ENCODE results near the gene PIGL.
"Not testable (repeated sequence)": the region's sequence is repeated elsewhere in the genome, so short reads cannot be mapped to it uniquely, and the experiment has no call there.

PIGL gene

DNA sequence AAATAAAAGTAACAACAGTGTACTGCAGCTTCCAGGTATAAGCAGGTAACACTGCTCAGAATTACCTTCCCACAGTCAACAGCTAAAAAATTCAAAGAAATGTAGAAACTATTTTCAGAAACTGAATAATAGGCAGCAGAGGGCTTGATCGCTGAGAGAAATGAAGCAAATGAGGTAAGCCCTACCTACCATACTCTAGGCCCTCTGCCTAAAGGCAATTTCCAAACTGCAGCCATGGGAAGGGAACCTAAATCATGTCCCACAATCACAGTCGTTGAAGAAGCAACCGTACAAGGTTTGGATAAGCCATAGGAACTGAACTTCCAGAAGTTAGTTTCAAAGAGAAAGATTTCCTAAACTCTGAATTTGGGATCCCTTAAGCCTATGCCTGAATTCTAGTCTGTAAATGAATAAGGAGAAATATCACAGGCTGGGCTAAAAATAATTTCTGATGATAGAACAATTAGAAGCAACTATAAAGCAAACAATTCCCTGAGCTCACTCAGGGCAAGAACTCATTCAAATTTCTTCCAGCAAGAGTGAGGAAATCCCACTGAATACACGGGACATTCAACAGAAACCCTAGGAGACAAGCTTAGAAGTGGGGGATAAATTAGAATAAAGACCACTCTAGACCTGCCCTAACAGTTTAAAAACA is 26.2 kb upstream of the PIGL start:
- no peak overlapping the region for H3K4me3 ChIP-seq (ENCODE audit: low read depth in 1 of 2, low read length in 2 of 2)
- 0 out of 2 replicates have a peak, but pooled peaks cover 9% of the 10 kb centered on the region for H4K20me1 ChIP-seq (ENCODE audit: insufficient read depth, low read length)
- H3K4me2 ChIP-seq (ENCODE audit: insufficient read depth, low read length), result no peak overlapping the region
- TF ChIP-seq, protein P1, sequence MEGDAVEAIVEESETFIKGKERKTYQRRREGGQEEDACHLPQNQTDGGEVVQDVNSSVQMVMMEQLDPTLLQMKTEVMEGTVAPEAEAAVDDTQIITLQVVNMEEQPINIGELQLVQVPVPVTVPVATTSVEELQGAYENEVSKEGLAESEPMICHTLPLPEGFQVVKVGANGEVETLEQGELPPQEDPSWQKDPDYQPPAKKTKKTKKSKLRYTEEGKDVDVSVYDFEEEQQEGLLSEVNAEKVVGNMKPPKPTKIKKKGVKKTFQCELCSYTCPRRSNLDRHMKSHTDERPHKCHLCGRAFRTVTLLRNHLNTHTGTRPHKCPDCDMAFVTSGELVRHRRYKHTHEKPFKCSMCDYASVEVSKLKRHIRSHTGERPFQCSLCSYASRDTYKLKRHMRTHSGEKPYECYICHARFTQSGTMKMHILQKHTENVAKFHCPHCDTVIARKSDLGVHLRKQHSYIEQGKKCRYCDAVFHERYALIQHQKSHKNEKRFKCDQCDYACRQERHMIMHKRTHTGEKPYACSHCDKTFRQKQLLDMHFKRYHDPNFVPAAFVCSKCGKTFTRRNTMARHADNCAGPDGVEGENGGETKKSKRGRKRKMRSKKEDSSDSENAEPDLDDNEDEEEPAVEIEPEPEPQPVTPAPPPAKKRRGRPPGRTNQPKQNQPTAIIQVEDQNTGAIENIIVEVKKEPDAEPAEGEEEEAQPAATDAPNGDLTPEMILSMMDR (IDR thresholded peaks at IDR 0.05; ENCODE audit: borderline replicate concordance, extremely low read depth, low read length, poor library complexity, severe bottlenecking), result no peak
- TF ChIP-seq EZH2 (IDR thresholded peaks at IDR 0.05; ENCODE audit: borderline replicate concordance, low read depth, low read length, severe bottlenecking), result no peak
- H2AFZ ChIP-seq (ENCODE audit: low read depth, low read length), result no peak overlapping the region
- peaks cover 87% of the 10 kb centered on the region for H3K79me2 ChIP-seq (ENCODE audit: insufficient read depth, low read length)
- no peak overlapping the region for H3K27ac ChIP-seq (ENCODE audit: low read length)
- no peak for DNase-seq
- ATAC-seq (ENCODE audit: insufficient read depth, low read depth), result no peak
- H3K36me3 ChIP-seq (ENCODE audit: insufficient read depth, low read length), result peaks cover 69% of the 10 kb centered on the region
- H3K4me1 ChIP-seq (ENCODE audit: insufficient read depth, low read length), result no peaks in the 10 kb centered on the region
- no peaks in the 10 kb centered on the region for H3K27me3 ChIP-seq (ENCODE audit: insufficient read depth, low read length, poor library complexity)
- H3K9me3 ChIP-seq (ENCODE audit: insufficient read depth, low read length, severe bottlenecking), result no peaks in the 10 kb centered on the region
- H3K9ac ChIP-seq (ENCODE audit: low read depth, low read length), result no peak overlapping the region

DNA sequence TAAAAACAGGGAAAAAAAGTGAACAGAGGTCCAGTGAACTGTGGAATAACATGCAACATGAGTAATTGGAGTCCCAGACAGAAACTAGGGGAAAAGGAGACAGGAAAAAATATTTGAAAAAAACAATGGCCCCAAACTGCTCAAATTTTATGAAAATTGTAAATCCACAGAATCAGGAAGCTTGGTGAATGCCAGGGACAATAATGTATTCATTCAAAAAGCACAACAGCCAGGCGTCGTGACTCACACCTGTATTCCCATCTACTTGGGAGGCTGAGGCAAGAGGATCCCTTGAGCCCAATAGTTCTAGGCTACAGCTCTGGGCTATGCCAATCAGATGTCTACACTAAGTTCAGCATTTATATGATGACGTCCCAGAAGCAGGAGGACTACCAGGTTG is 25.4 kb upstream of the PIGL start:
- no peaks in the 10 kb centered on the region for H3K27me3 ChIP-seq (ENCODE audit: insufficient read depth, low read length, poor library complexity)
- TF ChIP-seq, protein P1 (IDR thresholded peaks at IDR 0.05; ENCODE audit: borderline replicate concordance, extremely low read depth, low read length, poor library complexity, severe bottlenecking), result no peak
- no peak for TF ChIP-seq EZH2 (IDR thresholded peaks at IDR 0.05; ENCODE audit: borderline replicate concordance, low read depth, low read length, severe bottlenecking)
- ATAC-seq (ENCODE audit: insufficient read depth, low read depth), result no peak
- peaks cover 61% of the 10 kb centered on the region for H3K36me3 ChIP-seq (ENCODE audit: insufficient read depth, low read length)
- H2AFZ ChIP-seq (ENCODE audit: low read depth, low read length), result no peak overlapping the region
- 0 out of 2 replicates have a peak, but pooled peaks cover 9% of the 10 kb centered on the region for H4K20me1 ChIP-seq (ENCODE audit: insufficient read depth, low read length)
- H3K4me3 ChIP-seq (ENCODE audit: low read depth in 1 of 2, low read length in 2 of 2), result no peak overlapping the region
- no peak overlapping the region for H3K9ac ChIP-seq (ENCODE audit: low read depth, low read length)
- no peak overlapping the region for H3K4me2 ChIP-seq (ENCODE audit: insufficient read depth, low read length)
- no peak overlapping the region for H3K27ac ChIP-seq (ENCODE audit: low read length)
- H3K4me1 ChIP-seq (ENCODE audit: insufficient read depth, low read length), result no peaks in the 10 kb centered on the region
- H3K79me2 ChIP-seq (ENCODE audit: insufficient read depth, low read length), result peaks cover 85% of the 10 kb centered on the region
- no peak for DNase-seq
- H3K9me3 ChIP-seq (ENCODE audit: insufficient read depth, low read length, severe bottlenecking), result no peaks in the 10 kb centered on the region

DNA sequence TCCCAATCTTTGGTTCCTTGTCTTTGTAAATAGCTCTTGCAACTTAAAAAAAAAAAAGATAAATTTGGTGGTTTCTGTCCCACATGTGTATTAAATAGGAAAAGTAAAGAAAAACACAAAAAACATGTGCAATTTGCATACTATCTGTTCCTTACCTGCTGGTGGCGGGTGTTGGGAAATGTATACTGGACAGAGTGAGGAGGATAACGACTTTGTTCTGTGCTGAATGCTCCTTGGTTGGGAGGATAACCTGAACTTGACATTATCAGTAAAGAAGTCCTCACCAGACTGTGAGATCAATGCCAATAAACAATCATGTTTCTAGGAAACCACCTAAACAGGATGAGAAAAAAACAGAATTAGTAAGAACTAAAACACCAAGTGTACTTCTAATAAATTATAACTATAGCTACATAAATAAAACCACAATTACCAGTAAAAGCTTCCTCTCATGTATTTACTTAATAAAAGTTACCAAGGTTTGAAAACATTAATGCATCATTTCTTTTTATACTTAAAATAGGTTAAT is 22.6 kb upstream of the PIGL start:
- not testable (repeated sequence) for H3K4me2 ChIP-seq (ENCODE audit: insufficient read depth, low read length); H3K4me1 ChIP-seq (ENCODE audit: insufficient read depth, low read length); H3K27me3 ChIP-seq (ENCODE audit: insufficient read depth, low read length, poor library complexity); H3K27ac ChIP-seq (ENCODE audit: low read length); H3K4me3 ChIP-seq (ENCODE audit: low read depth in 1 of 2, low read length in 2 of 2); H3K9me3 ChIP-seq (ENCODE audit: insufficient read depth, low read length, severe bottlenecking); H2AFZ ChIP-seq (ENCODE audit: low read depth, low read length); ATAC-seq (ENCODE audit: insufficient read depth, low read depth); H3K9ac ChIP-seq (ENCODE audit: low read depth, low read length); DNase-seq
- Histone ChIP-seq H3K79me2 (ENCODE audit: insufficient read depth, low read length) (peaks cover 81% of the 10 kb centered on the region), H4K20me1 (ENCODE audit: insufficient read depth, low read length) (peaks cover 19% of the 10 kb centered on the region), H3K36me3 (ENCODE audit: insufficient read depth, low read length) (peaks cover 51% of the 10 kb centered on the region)

DNA sequence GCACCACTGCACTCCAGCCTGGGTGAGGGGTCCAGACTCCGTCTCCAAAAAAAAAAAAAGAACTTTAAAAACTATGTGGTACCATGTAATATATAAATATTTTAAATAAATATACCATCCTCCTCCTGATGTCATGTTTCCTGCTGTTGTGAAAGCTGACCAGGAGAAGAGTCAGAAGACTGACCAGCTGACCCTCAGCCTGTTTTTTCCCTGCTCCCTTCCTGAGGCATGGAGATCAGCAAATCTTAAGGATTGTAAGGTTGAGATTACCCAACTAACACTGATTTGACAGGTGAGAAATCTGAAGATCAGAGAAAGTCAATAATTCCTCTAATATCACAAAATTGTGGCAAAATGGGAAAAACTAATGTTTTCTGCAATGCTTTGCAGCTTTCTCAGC is 19.7 kb upstream of the PIGL start:
- ATAC-seq (ENCODE audit: insufficient read depth, low read depth) (no peak), DNase-seq (no peak)
- TF ChIP-seq, protein P1 (IDR thresholded peaks at IDR 0.05; ENCODE audit: borderline replicate concordance, extremely low read depth, low read length, poor library complexity, severe bottlenecking), result no peak
- TF ChIP-seq EZH2 (IDR thresholded peaks at IDR 0.05; ENCODE audit: borderline replicate concordance, low read depth, low read length, severe bottlenecking), result no peak
- Histone ChIP-seq H2AFZ (ENCODE audit: low read depth, low read length) (no peak overlapping the region), H3K9ac (ENCODE audit: low read depth, low read length) (no peak overlapping the region), H3K27ac (ENCODE audit: low read length) (no peak overlapping the region), H3K4me1 (ENCODE audit: insufficient read depth, low read length) (no peaks in the 10 kb centered on the region), H3K79me2 (ENCODE audit: insufficient read depth, low read length) (peaks cover 84% of the 10 kb centered on the region), H3K36me3 (ENCODE audit: insufficient read depth, low read length) (peaks cover 30% of the 10 kb centered on the region), H4K20me1 (ENCODE audit: insufficient read depth, low read length) (peaks cover 14% of the 10 kb centered on the region), H3K4me3 (ENCODE audit: low read depth in 1 of 2, low read length in 2 of 2) (no peak overlapping the region), H3K9me3 (ENCODE audit: insufficient read depth, low read length, severe bottlenecking) (no peaks in the 10 kb centered on the region), H3K27me3 (ENCODE audit: insufficient read depth, low read length, poor library complexity) (no peaks in the 10 kb centered on the region), H3K4me2 (ENCODE audit: insufficient read depth, low read length) (no peak overlapping the region)
